Measurements from ENCODE around the gene CREB3. TPM values are rescaled to one million over a fixed set of nuclear protein-coding genes. Genes with fewer than 3 reads are reported as not detected.

Gene CREB3
- total and polyA plus RNA-seq, 9 of the 15 experiments (the other 6 are each of a cell fraction or from before 2014, with no cell fraction given): 5.7 to 18.3 (median 14.9) TPM

DNA sequence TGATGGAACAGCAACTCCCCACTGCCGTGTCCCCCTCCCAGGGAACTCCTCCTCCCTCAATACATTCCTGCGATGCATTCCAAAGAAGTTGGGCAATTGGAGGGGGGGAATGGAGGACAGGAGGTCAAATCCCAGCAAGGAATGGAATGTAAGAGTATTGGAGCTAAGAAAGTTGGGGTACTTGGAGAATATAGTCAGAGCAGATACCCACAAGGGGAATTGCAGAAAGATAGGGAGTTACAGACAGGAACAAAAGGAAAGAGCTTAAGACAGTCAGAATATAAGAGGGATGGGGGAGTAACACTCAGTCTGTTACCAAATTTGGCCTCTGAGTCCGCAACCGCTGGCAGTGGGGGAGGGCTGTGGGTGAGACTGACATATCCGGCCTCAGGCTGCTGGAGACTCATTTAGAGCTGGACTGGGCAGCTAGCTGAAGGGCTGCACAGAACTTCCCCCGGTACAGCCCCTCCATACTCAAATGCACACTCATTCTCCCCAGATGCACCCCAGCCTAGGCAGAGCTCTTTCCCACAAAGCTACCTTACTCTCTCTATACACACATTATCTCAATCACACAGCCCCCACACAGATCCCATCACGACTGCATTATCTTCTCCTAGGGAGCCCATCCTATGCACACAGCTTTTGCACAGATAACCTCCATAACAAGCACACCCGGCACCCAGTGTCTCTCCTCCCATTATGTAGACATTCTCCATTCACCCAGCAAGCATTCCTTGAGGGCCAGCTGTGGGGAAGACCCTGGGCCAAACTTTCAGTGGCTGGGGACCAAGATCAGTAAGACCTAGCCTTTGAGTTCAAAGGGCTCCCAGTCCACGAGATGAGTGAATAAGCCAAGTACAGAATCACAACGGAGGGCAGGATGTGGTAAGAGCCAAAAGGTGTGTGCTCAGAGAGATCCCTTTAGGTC is 4.2 kb upstream of the CREB3 start (continued):
- TF ChIP-seq, protein P1, sequence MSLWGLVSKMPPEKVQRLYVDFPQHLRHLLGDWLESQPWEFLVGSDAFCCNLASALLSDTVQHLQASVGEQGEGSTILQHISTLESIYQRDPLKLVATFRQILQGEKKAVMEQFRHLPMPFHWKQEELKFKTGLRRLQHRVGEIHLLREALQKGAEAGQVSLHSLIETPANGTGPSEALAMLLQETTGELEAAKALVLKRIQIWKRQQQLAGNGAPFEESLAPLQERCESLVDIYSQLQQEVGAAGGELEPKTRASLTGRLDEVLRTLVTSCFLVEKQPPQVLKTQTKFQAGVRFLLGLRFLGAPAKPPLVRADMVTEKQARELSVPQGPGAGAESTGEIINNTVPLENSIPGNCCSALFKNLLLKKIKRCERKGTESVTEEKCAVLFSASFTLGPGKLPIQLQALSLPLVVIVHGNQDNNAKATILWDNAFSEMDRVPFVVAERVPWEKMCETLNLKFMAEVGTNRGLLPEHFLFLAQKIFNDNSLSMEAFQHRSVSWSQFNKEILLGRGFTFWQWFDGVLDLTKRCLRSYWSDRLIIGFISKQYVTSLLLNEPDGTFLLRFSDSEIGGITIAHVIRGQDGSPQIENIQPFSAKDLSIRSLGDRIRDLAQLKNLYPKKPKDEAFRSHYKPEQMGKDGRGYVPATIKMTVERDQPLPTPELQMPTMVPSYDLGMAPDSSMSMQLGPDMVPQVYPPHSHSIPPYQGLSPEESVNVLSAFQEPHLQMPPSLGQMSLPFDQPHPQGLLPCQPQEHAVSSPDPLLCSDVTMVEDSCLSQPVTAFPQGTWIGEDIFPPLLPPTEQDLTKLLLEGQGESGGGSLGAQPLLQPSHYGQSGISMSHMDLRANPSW (CRISPR knock-in tag; IDR thresholded peaks at IDR 0.05): no peak
- TF ChIP-seq, protein P2, sequence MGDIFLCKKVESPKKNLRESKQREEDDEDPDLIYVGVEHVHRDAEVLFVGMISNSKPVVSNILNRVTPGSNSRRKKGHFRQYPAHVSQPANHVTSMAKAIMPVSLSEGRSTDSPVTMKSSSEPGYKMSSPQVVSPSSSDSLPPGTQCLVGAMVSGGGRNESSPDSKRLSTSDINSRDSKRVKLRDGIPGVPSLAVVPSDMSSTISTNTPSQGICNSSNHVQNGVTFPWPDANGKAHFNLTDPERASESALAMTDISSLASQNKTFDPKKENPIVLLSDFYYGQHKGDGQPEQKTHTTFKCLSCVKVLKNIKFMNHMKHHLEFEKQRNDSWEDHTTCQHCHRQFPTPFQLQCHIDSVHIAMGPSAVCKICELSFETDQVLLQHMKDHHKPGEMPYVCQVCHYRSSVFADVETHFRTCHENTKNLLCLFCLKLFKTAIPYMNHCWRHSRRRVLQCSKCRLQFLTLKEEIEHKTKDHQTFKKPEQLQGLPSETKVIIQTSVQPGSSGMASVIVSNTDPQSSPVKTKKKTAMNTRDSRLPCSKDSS (IDR thresholded peaks at IDR 0.05; ENCODE audit: low read depth, partially characterized antibody): no peak
- no peak for TF ChIP-seq KHSRP (IDR thresholded peaks at IDR 0.05)
- no peak for TF ChIP-seq NFYB (IDR thresholded peaks at IDR 0.05; ENCODE audit: extremely low read depth, insufficient read length)
- TF ChIP-seq SRSF3 (IDR thresholded peaks at IDR 0.05; ENCODE audit: insufficient read depth, low read length): no peak
- no peak for TF ChIP-seq SMARCA5 (IDR thresholded peaks at IDR 0.05)
- no peak for TF ChIP-seq YBX1 (IDR thresholded peaks at IDR 0.05)
- TF ChIP-seq, protein P3, sequence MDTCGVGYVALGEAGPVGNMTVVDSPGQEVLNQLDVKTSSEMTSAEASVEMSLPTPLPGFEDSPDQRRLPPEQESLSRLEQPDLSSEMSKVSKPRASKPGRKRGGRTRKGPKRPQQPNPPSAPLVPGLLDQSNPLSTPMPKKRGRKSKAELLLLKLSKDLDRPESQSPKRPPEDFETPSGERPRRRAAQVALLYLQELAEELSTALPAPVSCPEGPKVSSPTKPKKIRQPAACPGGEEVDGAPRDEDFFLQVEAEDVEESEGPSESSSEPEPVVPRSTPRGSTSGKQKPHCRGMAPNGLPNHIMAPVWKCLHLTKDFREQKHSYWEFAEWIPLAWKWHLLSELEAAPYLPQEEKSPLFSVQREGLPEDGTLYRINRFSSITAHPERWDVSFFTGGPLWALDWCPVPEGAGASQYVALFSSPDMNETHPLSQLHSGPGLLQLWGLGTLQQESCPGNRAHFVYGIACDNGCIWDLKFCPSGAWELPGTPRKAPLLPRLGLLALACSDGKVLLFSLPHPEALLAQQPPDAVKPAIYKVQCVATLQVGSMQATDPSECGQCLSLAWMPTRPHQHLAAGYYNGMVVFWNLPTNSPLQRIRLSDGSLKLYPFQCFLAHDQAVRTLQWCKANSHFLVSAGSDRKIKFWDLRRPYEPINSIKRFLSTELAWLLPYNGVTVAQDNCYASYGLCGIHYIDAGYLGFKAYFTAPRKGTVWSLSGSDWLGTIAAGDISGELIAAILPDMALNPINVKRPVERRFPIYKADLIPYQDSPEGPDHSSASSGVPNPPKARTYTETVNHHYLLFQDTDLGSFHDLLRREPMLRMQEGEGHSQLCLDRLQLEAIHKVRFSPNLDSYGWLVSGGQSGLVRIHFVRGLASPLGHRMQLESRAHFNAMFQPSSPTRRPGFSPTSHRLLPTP (IDR thresholded peaks at IDR 0.05; ENCODE audit: borderline replicate concordance, extremely low read depth, insufficient read length): no peak
- TF ChIP-seq HNRNPL (IDR thresholded peaks at IDR 0.05; ENCODE audit: low read depth, low read length): 0 out of 2 replicates have a peak, but pooled peaks have one; percentile 26
- no peak for TF ChIP-seq SAP30 (IDR thresholded peaks at IDR 0.05; ENCODE audit: borderline replicate concordance, insufficient read depth, low read depth, low read length, poor library complexity, severe bottlenecking)
- peak; percentile 77 for TF ChIP-seq TAF9B (IDR thresholded peaks at IDR 0.05; ENCODE audit: partially characterized antibody)
- TF ChIP-seq, protein P4, sequence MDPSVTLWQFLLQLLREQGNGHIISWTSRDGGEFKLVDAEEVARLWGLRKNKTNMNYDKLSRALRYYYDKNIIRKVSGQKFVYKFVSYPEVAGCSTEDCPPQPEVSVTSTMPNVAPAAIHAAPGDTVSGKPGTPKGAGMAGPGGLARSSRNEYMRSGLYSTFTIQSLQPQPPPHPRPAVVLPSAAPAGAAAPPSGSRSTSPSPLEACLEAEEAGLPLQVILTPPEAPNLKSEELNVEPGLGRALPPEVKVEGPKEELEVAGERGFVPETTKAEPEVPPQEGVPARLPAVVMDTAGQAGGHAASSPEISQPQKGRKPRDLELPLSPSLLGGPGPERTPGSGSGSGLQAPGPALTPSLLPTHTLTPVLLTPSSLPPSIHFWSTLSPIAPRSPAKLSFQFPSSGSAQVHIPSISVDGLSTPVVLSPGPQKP (CRISPR knock-in tag; IDR thresholded peaks at IDR 0.05): no peak
- TF ChIP-seq, protein P5, sequence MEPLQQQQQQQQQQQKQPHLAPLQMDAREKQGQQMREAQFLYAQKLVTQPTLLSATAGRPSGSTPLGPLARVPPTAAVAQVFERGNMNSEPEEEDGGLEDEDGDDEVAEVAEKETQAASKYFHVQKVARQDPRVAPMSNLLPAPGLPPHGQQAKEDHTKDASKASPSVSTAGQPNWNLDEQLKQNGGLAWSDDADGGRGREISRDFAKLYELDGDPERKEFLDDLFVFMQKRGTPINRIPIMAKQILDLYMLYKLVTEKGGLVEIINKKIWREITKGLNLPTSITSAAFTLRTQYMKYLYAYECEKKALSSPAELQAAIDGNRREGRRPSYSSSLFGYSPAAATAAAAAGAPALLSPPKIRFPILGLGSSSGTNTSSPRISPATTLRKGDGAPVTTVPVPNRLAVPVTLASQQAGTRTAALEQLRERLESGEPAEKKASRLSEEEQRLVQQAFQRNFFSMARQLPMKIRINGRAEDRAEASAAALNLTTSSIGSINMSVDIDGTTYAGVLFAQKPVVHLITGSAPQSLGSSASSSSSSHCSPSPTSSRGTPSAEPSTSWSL (CRISPR knock-in tag; IDR thresholded peaks at IDR 0.05; ENCODE audit: borderline replicate concordance): no peak
- no peak for TF ChIP-seq ZNF507 (tag; conservative IDR thresholded peaks at IDR 0.05)
